ENCODE data around the gene HPF1. TPM values are rescaled to one million over a fixed set of nuclear protein-coding genes. Genes with fewer than 3 reads are reported as not detected.

HPF1 gene
- total and polyA plus RNA-seq, 2 of the 13 experiments (the other 11 are each of a cell fraction or from before 2014, with no cell fraction given): 5.1 to 14.8 TPM

DNA sequence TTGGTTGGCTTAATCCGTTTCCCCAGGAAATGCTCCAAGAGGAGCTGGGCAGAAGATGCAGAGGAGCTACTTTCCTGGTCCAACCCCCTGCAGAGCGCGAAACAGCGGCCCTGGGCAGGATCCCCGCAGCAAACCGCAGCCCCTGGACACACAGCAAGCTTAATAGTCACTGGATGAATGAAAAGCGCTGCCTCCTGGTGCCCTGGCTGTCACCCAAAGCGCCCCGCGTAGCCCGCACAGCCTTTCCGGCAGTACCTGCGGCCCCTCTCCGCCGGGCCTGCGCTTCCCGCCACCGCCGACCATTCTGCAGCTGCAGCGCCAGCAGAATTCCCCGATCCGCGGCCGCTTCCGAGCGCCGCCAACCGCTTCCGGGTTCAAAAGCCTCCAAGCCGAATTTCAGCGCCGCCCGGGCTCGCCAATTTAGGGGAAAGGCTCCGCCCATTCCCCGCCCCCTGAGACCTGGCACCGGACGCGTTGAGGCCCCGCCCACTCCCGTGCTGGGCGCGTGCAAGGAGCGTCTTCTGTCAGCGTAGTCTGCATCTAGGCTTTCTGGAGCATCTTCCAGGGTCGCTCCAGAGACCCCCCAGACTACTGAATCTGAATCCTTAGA is at the start of gene HPF1 (continued):
- TF ChIP-seq, protein P1, sequence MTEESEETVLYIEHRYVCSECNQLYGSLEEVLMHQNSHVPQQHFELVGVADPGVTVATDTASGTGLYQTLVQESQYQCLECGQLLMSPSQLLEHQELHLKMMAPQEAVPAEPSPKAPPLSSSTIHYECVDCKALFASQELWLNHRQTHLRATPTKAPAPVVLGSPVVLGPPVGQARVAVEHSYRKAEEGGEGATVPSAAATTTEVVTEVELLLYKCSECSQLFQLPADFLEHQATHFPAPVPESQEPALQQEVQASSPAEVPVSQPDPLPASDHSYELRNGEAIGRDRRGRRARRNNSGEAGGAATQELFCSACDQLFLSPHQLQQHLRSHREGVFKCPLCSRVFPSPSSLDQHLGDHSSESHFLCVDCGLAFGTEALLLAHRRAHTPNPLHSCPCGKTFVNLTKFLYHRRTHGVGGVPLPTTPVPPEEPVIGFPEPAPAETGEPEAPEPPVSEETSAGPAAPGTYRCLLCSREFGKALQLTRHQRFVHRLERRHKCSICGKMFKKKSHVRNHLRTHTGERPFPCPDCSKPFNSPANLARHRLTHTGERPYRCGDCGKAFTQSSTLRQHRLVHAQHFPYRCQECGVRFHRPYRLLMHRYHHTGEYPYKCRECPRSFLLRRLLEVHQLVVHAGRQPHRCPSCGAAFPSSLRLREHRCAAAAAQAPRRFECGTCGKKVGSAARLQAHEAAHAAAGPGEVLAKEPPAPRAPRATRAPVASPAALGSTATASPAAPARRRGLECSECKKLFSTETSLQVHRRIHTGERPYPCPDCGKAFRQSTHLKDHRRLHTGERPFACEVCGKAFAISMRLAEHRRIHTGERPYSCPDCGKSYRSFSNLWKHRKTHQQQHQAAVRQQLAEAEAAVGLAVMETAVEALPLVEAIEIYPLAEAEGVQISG (CRISPR knock-in tag; IDR thresholded peaks at IDR 0.05): peak; percentile 83
- peak; percentile 81 for TF ChIP-seq PHF8 (CRISPR knock-in tag; IDR thresholded peaks at IDR 0.05)
- TF ChIP-seq NFE2L2 (IDR thresholded peaks at IDR 0.05; ENCODE audit: low read length): no peak
- TF ChIP-seq ZBTB38 (CRISPR knock-in tag; IDR thresholded peaks at IDR 0.05): no peak
- TF ChIP-seq, protein P2, sequence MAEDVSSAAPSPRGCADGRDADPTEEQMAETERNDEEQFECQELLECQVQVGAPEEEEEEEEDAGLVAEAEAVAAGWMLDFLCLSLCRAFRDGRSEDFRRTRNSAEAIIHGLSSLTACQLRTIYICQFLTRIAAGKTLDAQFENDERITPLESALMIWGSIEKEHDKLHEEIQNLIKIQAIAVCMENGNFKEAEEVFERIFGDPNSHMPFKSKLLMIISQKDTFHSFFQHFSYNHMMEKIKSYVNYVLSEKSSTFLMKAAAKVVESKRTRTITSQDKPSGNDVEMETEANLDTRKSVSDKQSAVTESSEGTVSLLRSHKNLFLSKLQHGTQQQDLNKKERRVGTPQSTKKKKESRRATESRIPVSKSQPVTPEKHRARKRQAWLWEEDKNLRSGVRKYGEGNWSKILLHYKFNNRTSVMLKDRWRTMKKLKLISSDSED (CRISPR knock-in tag; IDR thresholded peaks at IDR 0.05): no peak
- TF ChIP-seq NCOA5 (CRISPR knock-in tag; IDR thresholded peaks at IDR 0.05): no peak
- TF ChIP-seq, protein P3, sequence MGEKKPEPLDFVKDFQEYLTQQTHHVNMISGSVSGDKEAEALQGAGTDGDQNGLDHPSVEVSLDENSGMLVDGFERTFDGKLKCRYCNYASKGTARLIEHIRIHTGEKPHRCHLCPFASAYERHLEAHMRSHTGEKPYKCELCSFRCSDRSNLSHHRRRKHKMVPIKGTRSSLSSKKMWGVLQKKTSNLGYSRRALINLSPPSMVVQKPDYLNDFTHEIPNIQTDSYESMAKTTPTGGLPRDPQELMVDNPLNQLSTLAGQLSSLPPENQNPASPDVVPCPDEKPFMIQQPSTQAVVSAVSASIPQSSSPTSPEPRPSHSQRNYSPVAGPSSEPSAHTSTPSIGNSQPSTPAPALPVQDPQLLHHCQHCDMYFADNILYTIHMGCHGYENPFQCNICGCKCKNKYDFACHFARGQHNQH (CRISPR knock-in tag; IDR thresholded peaks at IDR 0.05): peak; percentile 67
- TF ChIP-seq, protein P4, sequence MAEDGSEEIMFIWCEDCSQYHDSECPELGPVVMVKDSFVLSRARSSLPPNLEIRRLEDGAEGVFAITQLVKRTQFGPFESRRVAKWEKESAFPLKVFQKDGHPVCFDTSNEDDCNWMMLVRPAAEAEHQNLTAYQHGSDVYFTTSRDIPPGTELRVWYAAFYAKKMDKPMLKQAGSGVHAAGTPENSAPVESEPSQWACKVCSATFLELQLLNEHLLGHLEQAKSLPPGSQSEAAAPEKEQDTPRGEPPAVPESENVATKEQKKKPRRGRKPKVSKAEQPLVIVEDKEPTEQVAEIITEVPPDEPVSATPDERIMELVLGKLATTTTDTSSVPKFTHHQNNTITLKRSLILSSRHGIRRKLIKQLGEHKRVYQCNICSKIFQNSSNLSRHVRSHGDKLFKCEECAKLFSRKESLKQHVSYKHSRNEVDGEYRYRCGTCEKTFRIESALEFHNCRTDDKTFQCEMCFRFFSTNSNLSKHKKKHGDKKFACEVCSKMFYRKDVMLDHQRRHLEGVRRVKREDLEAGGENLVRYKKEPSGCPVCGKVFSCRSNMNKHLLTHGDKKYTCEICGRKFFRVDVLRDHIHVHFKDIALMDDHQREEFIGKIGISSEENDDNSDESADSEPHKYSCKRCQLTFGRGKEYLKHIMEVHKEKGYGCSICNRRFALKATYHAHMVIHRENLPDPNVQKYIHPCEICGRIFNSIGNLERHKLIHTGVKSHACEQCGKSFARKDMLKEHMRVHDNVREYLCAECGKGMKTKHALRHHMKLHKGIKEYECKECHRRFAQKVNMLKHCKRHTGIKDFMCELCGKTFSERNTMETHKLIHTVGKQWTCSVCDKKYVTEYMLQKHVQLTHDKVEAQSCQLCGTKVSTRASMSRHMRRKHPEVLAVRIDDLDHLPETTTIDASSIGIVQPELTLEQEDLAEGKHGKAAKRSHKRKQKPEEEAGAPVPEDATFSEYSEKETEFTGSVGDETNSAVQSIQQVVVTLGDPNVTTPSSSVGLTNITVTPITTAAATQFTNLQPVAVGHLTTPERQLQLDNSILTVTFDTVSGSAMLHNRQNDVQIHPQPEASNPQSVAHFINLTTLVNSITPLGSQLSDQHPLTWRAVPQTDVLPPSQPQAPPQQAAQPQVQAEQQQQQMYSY (CRISPR knock-in tag; IDR thresholded peaks at IDR 0.05): peak; percentile 76
- TF ChIP-seq, protein P5, sequence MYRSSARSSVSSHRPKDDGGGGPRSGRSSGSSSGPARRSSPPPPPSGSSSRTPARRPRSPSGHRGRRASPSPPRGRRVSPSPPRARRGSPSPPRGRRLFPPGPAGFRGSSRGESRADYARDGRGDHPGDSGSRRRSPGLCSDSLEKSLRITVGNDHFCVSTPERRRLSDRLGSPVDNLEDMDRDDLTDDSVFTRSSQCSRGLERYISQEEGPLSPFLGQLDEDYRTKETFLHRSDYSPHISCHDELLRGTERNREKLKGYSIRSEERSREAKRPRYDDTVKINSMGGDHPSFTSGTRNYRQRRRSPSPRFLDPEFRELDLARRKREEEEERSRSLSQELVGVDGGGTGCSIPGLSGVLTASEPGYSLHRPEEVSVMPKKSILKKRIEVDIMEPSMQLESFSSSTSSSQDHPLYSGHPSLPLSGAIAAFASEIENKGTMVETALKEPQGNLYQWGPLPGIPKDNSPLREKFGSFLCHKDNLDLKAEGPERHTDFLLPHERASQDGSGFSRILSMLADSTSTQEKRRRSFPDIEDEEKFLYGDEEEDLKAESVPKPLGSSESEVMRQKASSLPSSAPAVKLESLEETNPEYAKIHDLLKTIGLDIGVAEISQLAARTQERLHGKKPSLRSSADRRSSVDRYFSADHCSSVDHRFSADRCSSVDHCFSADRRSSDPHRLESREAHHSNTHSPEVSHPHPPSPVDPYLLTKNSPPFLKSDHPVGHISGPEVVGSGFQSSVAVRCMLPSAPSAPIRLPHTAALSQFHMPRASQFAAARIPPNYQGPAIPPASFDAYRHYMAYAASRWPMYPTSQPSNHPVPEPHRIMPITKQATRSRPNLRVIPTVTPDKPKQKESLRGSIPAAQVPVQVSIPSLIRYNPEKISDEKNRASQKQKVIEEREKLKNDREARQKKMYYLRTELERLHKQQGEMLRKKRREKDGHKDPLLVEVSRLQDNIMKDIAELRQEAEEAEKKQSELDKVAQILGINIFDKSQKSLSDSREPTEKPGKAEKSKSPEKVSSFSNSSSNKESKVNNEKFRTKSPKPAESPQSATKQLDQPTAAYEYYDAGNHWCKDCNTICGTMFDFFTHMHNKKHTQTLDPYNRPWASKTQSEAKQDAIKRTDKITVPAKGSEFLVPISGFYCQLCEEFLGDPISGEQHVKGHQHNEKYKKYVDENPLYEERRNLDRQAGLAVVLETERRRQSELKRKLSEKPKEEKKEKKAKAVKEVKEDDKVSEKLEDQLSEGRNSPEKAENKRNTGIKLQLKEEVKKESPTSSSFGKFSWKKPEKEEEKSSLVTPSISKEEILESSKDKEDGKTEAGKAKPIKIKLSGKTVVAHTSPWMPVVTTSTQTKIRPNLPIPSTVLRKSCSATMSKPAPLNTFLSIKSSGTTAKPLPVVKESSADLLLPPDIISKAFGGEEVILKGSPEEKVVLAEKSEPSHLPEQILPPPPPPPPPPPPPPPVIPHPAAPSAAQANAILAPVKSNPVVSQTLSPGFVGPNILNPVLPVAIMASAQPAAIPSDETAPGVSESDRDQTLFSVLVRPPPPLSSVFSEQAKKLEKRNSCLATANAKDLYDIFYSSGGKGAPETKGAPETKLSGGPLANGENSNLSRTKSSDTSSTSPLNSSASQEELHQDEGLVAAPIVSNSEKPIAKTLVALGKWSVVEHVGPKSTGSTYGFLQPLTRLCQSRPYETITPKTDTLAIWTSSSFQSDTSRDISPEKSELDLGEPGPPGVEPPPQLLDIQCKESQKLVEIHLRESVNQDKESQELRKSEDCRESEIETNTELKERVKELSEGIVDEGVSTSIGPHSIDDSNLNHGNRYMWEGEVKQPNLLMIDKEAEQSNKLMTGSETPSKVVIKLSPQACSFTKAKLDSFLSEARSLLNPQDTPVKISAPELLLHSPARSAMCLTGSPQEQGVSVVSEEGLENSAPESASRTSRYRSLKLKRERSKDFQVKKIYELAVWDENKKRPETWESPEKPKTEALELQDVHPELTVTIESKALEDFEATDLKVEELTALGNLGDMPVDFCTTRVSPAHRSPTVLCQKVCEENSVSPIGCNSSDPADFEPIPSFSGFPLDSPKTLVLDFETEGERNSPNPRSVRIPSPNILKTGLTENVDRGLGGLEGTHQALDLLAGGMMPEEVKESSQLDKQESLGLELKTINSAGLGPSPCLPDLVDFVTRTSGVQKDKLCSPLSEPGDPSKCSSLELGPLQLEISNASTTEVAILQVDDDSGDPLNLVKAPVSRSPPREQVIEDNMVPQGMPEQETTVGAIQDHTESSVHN (CRISPR knock-in tag; IDR thresholded peaks at IDR 0.05): no peak
- TF ChIP-seq ZNF350 (CRISPR knock-in tag; IDR thresholded peaks at IDR 0.05; ENCODE audit: borderline replicate concordance, low read depth): peak; percentile 70; the same call in 1 of the 2 replicates

Measured in HepG2 (cell line).